ENCODE results near the gene ANGPTL5. TPM values are rescaled to one million over a fixed set of nuclear protein-coding genes. Genes with fewer than 3 reads are reported as not detected.

The ANGPTL5 gene
- total RNA-seq, 1 experiment from 2014 or later = not detected

DNA sequence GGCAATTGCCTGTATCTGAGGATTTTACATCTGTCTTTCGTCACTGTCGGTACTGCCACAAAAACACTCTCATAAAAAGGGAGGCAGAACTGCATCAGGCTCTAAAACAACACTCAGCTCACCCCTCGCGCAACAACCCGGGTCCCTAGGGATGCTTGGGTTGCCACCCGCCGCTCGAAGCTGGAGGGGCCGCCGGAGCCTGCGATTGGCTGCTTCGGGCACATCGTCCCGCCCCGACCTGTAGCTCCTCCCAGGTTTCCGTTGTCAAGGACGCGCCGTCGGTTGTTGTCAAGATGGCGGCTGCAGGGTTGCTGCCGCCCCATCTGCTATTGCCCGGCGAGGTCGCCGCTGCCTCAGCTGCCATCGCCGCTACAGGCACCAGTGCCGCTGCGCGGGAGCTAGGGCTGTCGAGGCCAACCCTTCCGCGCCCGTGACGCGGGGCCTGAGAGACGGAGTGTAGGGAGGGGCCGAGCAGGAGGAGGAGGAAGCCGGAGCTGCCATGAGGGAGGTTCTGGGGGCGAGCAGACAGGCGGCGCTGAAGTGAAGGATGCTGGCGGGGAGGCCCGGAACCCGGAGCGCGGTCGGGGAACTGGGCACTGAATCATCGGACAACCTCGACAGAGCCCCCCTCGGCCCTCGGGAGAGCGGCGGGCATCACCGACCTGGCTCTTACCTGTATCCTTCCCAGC lies 1.4 kb downstream of the ANGPTL5 start, which contains the start of gene CEP126:
CEP126 (plus strand) TSS at position 273 of the 689 bp plus-strand sequence; CDS start at position 548, 275 bp downstream.
- H3K4me1 ChIP-seq = no peaks in the 10 kb centered on the region
- peak within 1 kb of the TSS; percentile 66 for H3K4me3 ChIP-seq
- H3K27me3 ChIP-seq = no peaks in the 10 kb centered on the region
- no peaks in the 10 kb centered on the region for H3K9me3 ChIP-seq (replicated peaks)
- DNase-seq = peak; percentile 88 to 90
- no peaks in the 10 kb centered on the region for H3K36me3 ChIP-seq
- H3K27ac ChIP-seq = peak within 1 kb of the TSS; percentile 31

DNA sequence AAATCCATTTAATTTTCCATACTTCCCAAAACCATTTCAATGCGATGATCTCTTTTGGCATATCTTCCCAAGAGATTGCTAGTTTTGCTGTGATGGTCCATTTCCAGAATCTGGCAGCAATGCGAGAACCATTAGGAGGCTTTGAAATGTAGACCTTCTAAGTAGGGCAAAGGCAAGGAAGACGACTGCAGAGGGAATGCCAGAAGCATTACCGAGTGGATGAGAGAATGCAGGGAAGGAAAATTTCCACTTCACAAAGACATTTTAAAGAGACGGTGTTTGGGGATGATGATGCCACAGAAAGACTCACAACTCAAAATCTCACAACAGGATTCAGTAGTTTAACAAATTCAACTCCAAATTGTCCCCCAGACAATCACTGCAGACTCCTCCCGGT lies 2.0 kb downstream of the ANGPTL5 start:
- no peak for DNase-seq
- H3K36me3 ChIP-seq = no peaks in the 10 kb centered on the region
- no peak overlapping the region for H3K27ac ChIP-seq
- no peaks in the 10 kb centered on the region for H3K9me3 ChIP-seq (replicated peaks)
- no peaks in the 10 kb centered on the region for H3K27me3 ChIP-seq
- H3K4me3 ChIP-seq = peak overlapping the region; percentile 66
- H3K4me1 ChIP-seq = no peaks in the 10 kb centered on the region

DNA sequence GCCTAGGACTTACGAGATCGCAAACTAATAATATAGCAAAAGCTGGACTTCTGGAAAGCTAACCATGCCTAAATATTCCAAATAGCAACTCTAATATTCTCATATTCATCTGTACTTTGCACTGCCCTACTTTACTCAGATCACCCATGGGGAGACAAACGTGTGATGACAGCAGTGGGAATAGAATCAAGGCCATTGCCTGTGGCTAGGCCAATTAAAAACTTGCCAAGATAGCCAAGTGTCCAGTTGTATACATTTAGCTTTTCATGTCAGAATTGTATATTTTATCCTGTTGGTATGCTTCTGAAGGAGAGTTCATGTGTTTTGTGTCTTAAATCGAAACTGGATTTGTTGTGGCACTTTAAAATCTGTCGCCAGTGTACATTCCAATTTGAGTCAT lies 2.7 kb downstream of the ANGPTL5 start:
- Histone ChIP-seq H3K9me3 (replicated peaks) (no peaks in the 10 kb centered on the region), H3K27me3 (no peaks in the 10 kb centered on the region), H3K4me1 (no peaks in the 10 kb centered on the region), H3K36me3 (no peaks in the 10 kb centered on the region), H3K4me3 (no peak overlapping the region), H3K27ac (no peak overlapping the region)
- no peak for DNase-seq

- Histone ChIP-seq H3K27ac (no peak overlapping the region), H3K9me3 (replicated peaks) (no peaks in the 10 kb centered on the region), H3K4me3 (no peak overlapping the region), H3K36me3 (no peaks in the 10 kb centered on the region), H3K27me3 (no peaks in the 10 kb centered on the region), H3K4me1 (no peaks in the 10 kb centered on the region)
- DNase-seq = no peak
Measured at GRCh38 chr11:101912823-101913284, 3.5 kb downstream of the ANGPTL5 start.

GRCh38 chr11:101909087-101909486 lies 7.2 kb downstream of the ANGPTL5 start:
- no peaks in the 10 kb centered on the region for H3K4me1 ChIP-seq
- no peak overlapping the region for H3K4me3 ChIP-seq
- no peaks in the 10 kb centered on the region for H3K9me3 ChIP-seq (replicated peaks)
- DNase-seq = no peak
- no peaks in the 10 kb centered on the region for H3K36me3 ChIP-seq
- H3K27ac ChIP-seq = no peak overlapping the region
- H3K27me3 ChIP-seq = no peaks in the 10 kb centered on the region

- Histone ChIP-seq H3K27ac (no peak overlapping the region), H3K9me3 (replicated peaks) (no peaks in the 10 kb centered on the region), H3K4me3 (no peak overlapping the region), H3K4me1 (no peaks in the 10 kb centered on the region), H3K27me3 (no peaks in the 10 kb centered on the region), H3K36me3 (no peaks in the 10 kb centered on the region)
- DNase-seq = no peak
Measured at GRCh38 chr11:101907815-101908214, 8.5 kb downstream of the ANGPTL5 start.

DNA sequence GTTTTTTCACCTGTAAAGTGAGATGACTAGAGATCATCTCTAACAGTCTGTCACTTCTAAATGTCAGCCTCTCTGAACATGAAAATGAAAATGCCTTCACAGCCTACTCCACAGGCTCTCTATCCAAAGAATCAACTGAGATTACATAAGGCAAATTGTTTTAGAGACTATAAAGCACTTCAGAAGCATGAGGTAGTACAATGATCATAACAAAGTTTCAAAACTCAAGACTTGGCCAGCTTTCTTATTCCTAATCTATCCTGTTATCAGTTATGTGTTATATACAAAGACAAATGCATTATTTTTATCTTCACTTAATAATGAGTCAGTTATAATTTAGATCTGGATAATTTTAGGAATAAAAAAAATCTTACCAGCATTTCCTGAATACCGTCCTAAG lies 21.8 kb downstream of the ANGPTL5 start:
- DNase-seq = no peak
- Histone ChIP-seq H3K4me1 (no peaks in the 10 kb centered on the region), H3K4me3 (no peak overlapping the region), H3K27ac (no peak overlapping the region), H3K27me3 (no peaks in the 10 kb centered on the region), H3K36me3 (no peaks in the 10 kb centered on the region), H3K9me3 (replicated peaks) (no peaks in the 10 kb centered on the region)

GRCh38 chr11:101889767-101890166 lies 26.6 kb downstream of the ANGPTL5 start:
- H3K27ac ChIP-seq = no peak overlapping the region
- no peak overlapping the region for H3K4me3 ChIP-seq
- no peaks in the 10 kb centered on the region for H3K27me3 ChIP-seq
- H3K36me3 ChIP-seq = no peaks in the 10 kb centered on the region
- H3K9me3 ChIP-seq (replicated peaks) = no peaks in the 10 kb centered on the region
- no peaks in the 10 kb centered on the region for H3K4me1 ChIP-seq
- DNase-seq = no peak

- no peak for DNase-seq
- Histone ChIP-seq H3K4me3 (no peak overlapping the region), H3K9me3 (replicated peaks) (no peaks in the 10 kb centered on the region), H3K36me3 (no peaks in the 10 kb centered on the region), H3K27ac (no peak overlapping the region), H3K27me3 (no peaks in the 10 kb centered on the region), H3K4me1 (no peaks in the 10 kb centered on the region)
Measured at GRCh38 chr11:101885631-101886030, 30.7 kb downstream of the ANGPTL5 start.

DNA sequence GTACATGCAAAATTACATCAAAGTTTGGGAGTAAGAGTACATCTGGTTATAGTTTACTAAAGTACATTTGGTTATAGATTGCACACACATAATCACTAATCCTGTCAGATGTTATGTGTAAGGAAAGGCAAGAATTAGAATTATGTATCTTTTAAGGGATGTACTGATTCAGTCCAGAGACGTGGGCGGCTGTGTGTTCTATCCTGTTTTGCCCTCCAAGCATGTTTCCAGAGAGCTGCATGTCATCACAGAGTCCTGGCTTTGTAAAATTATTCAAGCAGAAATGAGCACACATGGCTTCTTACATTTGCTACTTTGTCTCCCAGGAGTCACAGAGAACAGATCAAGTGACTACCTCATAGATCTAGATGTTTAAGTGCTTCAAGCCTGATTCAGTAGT lies 34.7 kb downstream of the ANGPTL5 start:
- Histone ChIP-seq H3K27me3 (no peaks in the 10 kb centered on the region), H3K4me3 (no peak overlapping the region), H3K4me1 (no peaks in the 10 kb centered on the region), H3K27ac (no peak overlapping the region), H3K9me3 (replicated peaks) (no peaks in the 10 kb centered on the region), H3K36me3 (no peaks in the 10 kb centered on the region)
- no peak for DNase-seq

DNA sequence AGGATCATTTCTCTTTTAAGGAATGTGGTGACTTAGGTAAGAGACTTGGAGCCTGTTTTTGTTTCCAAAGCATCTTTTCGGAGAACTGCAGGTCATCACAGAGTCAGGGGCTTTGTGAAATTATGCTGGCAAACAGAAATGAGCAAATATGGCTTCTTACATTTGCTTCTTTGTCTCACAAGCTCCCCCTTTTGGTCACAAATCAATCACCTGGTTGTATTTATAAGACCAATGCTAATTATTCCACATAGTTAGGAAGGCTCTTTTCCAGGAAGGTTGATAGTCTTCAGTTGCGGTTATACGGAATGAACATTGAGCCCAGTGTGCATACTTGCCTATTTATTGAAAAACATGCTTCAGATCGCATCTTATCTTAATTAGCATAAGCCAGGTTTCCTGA lies 36.1 kb downstream of the ANGPTL5 start:
- Histone ChIP-seq H3K9me3 (replicated peaks) (no peaks in the 10 kb centered on the region), H3K27me3 (no peaks in the 10 kb centered on the region), H3K4me3 (no peak overlapping the region), H3K4me1 (no peaks in the 10 kb centered on the region), H3K27ac (no peak overlapping the region), H3K36me3 (no peaks in the 10 kb centered on the region)
- peak; percentile 4 to 37 for DNase-seq

DNA sequence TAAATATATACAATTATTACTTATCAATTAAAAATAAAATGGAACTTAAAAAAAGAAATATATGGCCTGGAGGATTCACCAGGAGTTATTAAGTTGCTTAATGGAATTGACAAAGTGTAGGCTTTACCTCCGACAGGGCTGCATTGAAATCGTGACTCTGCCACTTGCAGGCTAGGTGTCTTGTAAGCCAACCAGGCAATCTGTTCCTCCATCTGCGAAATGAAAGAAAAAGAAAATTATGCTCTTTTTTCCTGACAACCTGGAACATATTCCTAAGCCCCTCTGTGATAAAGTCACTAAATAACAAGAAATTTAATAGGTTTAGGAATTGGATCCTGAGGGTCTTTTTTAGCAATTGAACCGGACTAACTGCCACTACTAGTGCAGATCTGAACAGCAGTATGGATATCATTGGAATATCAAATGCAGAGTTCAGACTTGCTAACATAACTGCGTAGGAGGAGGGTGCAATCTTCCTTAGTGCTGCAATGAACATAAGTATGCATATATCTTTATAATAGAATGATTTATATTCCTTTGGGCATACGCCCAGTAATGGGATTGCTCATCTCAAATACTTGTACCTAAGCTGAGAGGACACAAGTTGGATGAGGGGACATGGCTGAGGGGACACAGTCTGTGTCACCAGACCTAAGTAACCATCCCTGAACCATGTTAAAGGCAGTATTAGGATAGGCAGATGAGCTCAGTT lies 44.0 kb downstream of the ANGPTL5 start:
- DNase-seq = no peak
- Histone ChIP-seq H3K4me1 (no peaks in the 10 kb centered on the region), H3K27me3 (no peaks in the 10 kb centered on the region), H3K4me3 (no peak overlapping the region), H3K9me3 (replicated peaks) (no peaks in the 10 kb centered on the region), H3K27ac (no peak overlapping the region), H3K36me3 (no peaks in the 10 kb centered on the region)

- H3K4me3 ChIP-seq = no peak overlapping the region
- H3K27me3 ChIP-seq = no peaks in the 10 kb centered on the region
- no peak for DNase-seq
- H3K9me3 ChIP-seq (replicated peaks) = no peaks in the 10 kb centered on the region
- H3K4me1 ChIP-seq = no peaks in the 10 kb centered on the region
- H3K36me3 ChIP-seq = no peaks in the 10 kb centered on the region
- no peak overlapping the region for H3K27ac ChIP-seq
Measured at GRCh38 chr11:101870510-101870909, 45.8 kb downstream of the ANGPTL5 start.

GRCh38 chr11:101867951-101868350 lies 48.4 kb downstream of the ANGPTL5 start:
- H3K27me3 ChIP-seq = no peaks in the 10 kb centered on the region
- no peak for DNase-seq
- H3K4me3 ChIP-seq = no peak overlapping the region
- no peaks in the 10 kb centered on the region for H3K36me3 ChIP-seq
- no peaks in the 10 kb centered on the region for H3K4me1 ChIP-seq
- no peak overlapping the region for H3K27ac ChIP-seq
- H3K9me3 ChIP-seq (replicated peaks) = no peaks in the 10 kb centered on the region

GRCh38 chr11:101866619-101867491 lies 49.5 kb downstream of the ANGPTL5 start:
- Histone ChIP-seq H3K4me1 (no peaks in the 10 kb centered on the region), H3K9me3 (replicated peaks) (no peaks in the 10 kb centered on the region), H3K27ac (no peak overlapping the region), H3K27me3 (no peaks in the 10 kb centered on the region), H3K4me3 (no peak overlapping the region), H3K36me3 (no peaks in the 10 kb centered on the region)
- no peak for DNase-seq

Data from SJCRH30 (cell line).